ENCODE results near the gene BOD1L2.

The BOD1L2 gene

GRCh38 chr18:57146956-57147636 is at the start of gene BOD1L2:
Gene BOD1L2 (plus strand): TSS chr18:57147087. CDS start chr18:57147313, 226 bp downstream.
- Mint-ChIP-seq H3K4me3 (no peak within 1 kb of the TSS), H3K27me3 (ENCODE audit: low read depth) (peaks cover 31% of the 10 kb centered on the region), H3K4me1 (ENCODE audit: low read depth) (peaks cover 1% of the 10 kb centered on the region), H3K36me3 (ENCODE audit: low read depth) (no peaks in the 10 kb centered on the region), H3K27ac (no peak within 1 kb of the TSS), H3K9me3 (no peaks in the 10 kb centered on the region)
- no peak for DNase-seq (ENCODE audit: low spot score)

GRCh38 chr18:57107140-57107832 is 39.6 kb upstream of the BOD1L2 start:
- Mint-ChIP-seq H3K4me1 (ENCODE audit: low read depth) (peaks cover 4% of the 10 kb centered on the region), H3K36me3 (ENCODE audit: low read depth) (no peaks in the 10 kb centered on the region), H3K27me3 (ENCODE audit: low read depth) (peaks cover 2% of the 10 kb centered on the region), H3K9me3 (peaks cover 5% of the 10 kb centered on the region), H3K4me3 (no peak overlapping the region), H3K27ac (no peak overlapping the region)
- DNase-seq (ENCODE audit: low spot score) = no peak

GRCh38 chr18:57110290-57110689 is 36.6 kb upstream of the BOD1L2 start:
- peaks cover 4% of the 10 kb centered on the region for H3K4me1 Mint-ChIP-seq (ENCODE audit: low read depth)
- H3K27ac Mint-ChIP-seq = no peak overlapping the region
- no peaks in the 10 kb centered on the region for H3K9me3 Mint-ChIP-seq
- no peaks in the 10 kb centered on the region for H3K36me3 Mint-ChIP-seq (ENCODE audit: low read depth)
- no peaks in the 10 kb centered on the region for H3K27me3 Mint-ChIP-seq (ENCODE audit: low read depth)
- no peak overlapping the region for H3K4me3 Mint-ChIP-seq
- DNase-seq (ENCODE audit: low spot score) = no peak

DNA sequence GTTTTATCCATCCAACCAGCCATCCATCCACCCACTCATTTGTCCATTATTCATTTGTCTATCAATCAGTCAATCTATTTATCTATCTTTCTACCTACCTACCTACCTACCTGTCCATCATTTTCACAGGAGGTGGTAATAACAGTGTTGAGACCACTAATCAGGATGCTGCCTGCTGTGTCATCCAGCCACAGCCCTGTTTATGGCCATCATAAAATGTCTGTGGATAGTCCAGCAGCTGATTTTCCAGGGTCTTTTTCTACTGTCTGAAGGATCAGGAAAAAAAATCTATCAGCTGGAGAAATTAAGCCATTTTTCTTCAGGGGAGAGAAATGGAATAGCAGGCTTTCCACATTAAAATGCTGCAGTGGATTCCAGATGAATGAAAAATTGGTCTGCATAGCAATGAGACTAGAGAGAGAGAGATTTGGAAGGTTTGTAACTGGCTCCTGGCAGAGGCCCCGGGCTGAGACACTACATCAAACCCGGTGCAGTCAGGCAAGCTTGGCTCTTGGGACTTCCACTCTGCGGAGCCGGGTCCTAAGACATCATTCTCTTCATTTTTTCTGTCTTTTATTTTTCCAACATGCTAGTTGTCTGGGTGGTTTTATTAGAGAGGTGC is 33.0 kb upstream of the BOD1L2 start:
- Mint-ChIP-seq H3K9me3 (no peaks in the 10 kb centered on the region), H3K27me3 (ENCODE audit: low read depth) (peaks cover 4% of the 10 kb centered on the region), H3K4me3 (no peak overlapping the region), H3K36me3 (ENCODE audit: low read depth) (no peaks in the 10 kb centered on the region), H3K27ac (no peak overlapping the region), H3K4me1 (ENCODE audit: low read depth) (no peaks in the 10 kb centered on the region)
- DNase-seq (ENCODE audit: low spot score) = no peak

DNA sequence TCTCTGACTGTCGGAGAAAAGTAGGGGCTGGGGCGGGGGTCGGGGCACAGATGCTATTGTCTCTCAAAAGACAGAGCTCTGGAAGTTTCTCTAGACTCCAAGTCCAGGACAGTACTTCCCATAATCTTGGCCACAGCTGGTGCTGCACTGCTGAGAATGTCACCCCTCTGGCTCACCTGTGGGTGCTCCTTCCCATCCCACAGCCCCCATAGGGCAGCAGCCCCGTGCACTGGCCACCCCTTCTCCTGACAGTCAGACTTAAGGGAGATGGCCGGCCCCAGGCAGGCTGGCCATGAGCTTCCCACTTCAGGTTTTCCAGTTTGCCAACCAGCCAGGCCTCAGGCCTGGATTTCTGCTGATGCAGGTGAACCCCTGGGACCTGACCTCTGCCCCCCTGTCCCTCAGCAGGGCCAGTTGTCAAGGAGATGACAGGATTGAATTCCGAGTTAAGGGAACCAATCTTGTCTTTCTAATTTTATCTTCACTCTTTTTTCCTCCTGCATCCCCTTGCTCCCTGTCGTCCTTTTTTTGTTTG is 30.2 kb upstream of the BOD1L2 start:
- DNase-seq (ENCODE audit: low spot score) = no peak
- Mint-ChIP-seq H3K4me1 (ENCODE audit: low read depth) (no peaks in the 10 kb centered on the region), H3K27me3 (ENCODE audit: low read depth) (peaks cover 12% of the 10 kb centered on the region), H3K9me3 (no peaks in the 10 kb centered on the region), H3K36me3 (ENCODE audit: low read depth) (no peaks in the 10 kb centered on the region), H3K27ac (no peak overlapping the region), H3K4me3 (no peak overlapping the region)

GRCh38 chr18:57121542-57122112 is 25.3 kb upstream of the BOD1L2 start:
- no peak for DNase-seq (ENCODE audit: low spot score)
- Mint-ChIP-seq H3K27me3 (ENCODE audit: low read depth) (peaks cover 32% of the 10 kb centered on the region), H3K9me3 (no peaks in the 10 kb centered on the region), H3K4me1 (ENCODE audit: low read depth) (no peaks in the 10 kb centered on the region), H3K4me3 (no peak overlapping the region), H3K36me3 (ENCODE audit: low read depth) (no peaks in the 10 kb centered on the region), H3K27ac (no peak overlapping the region)

DNA sequence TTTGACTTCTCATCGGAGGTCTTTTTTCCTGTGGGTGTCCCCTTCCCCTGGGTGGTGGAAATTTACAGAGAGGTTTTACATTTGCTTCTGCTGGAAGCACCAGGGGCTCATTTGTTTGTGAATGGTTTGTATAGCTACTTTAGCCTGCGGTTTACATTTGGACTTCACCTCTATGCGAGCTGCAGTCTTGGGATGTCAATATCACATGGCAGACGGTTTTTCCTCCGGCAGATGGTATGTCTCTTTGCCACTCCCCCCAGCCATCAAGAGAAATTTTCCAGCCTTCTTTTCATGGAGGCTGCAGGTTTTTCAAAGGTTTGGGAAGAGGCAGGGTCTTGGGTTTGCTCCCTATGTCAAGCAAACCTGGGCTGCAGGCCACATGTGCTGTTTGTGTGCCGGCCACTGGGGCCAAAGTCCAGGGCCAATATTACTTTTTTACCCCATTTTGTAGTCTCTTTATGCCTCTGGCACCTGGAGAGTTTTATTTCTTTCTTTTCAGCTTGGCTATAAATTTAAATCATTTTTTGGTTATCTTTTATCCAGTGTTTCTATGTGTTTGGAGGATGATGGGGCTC is 23.9 kb upstream of the BOD1L2 start:
- Mint-ChIP-seq H3K9me3 (no peaks in the 10 kb centered on the region), H3K4me1 (ENCODE audit: low read depth) (no peaks in the 10 kb centered on the region), H3K36me3 (ENCODE audit: low read depth) (no peaks in the 10 kb centered on the region), H3K4me3 (no peak overlapping the region), H3K27ac (no peak overlapping the region), H3K27me3 (ENCODE audit: low read depth) (peaks cover 33% of the 10 kb centered on the region)
- DNase-seq (ENCODE audit: low spot score) = no peak

DNA sequence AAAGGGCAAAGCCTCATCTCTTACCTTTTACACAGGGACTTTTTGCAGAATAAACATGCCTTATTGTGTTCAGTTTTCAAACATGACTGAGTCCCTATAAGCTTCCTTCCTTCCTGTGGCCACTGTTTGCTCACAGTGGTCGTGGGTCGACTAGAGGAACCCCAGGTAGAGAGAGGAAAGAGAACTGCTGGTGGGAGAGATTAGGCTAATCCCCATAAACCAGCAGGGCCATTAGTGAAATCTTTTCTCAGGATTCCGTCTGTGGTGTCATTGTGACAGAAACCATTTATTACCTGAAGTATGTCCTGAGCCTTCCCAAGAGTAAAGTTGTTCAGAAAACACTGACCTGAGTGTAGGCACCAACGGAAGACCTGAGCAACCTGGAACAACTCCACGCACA is 21.3 kb upstream of the BOD1L2 start:
- Mint-ChIP-seq H3K27me3 (ENCODE audit: low read depth) (peaks cover 32% of the 10 kb centered on the region), H3K4me1 (ENCODE audit: low read depth) (no peaks in the 10 kb centered on the region), H3K4me3 (no peak overlapping the region), H3K27ac (no peak overlapping the region), H3K36me3 (ENCODE audit: low read depth) (no peaks in the 10 kb centered on the region), H3K9me3 (no peaks in the 10 kb centered on the region)
- DNase-seq (ENCODE audit: low spot score) = no peak

GRCh38 chr18:57128220-57128932 is 18.5 kb upstream of the BOD1L2 start:
- Mint-ChIP-seq H3K27ac (no peak overlapping the region), H3K27me3 (ENCODE audit: low read depth) (peaks cover 13% of the 10 kb centered on the region), H3K4me3 (no peak overlapping the region), H3K36me3 (ENCODE audit: low read depth) (no peaks in the 10 kb centered on the region), H3K4me1 (ENCODE audit: low read depth) (no peaks in the 10 kb centered on the region), H3K9me3 (no peaks in the 10 kb centered on the region)
- no peak for DNase-seq (ENCODE audit: low spot score)

DNA sequence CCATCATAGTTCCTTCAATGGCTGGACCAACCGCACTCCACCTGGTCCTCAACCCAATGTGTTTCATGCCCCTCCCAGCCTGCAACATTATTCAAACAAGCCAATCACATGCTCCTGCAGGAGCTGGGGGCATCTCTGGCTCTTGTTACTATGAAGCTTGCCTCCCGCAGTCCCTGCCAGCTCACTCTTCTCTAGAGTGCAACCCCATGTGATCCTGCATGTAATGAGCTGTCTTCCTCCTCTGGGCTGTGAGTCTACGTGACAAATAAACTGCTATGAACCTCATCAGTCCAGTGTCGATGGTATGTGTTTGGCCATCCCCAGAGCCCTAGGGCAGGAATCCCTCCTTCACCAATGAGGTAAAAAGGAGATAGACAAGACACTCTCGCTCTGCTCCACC is 15.8 kb upstream of the BOD1L2 start:
- H3K36me3 Mint-ChIP-seq (ENCODE audit: low read depth) = no peaks in the 10 kb centered on the region
- H3K27me3 Mint-ChIP-seq (ENCODE audit: low read depth) = peaks cover 8% of the 10 kb centered on the region
- no peak for DNase-seq (ENCODE audit: low spot score)
- no peak overlapping the region for H3K27ac Mint-ChIP-seq
- no peaks in the 10 kb centered on the region for H3K4me1 Mint-ChIP-seq (ENCODE audit: low read depth)
- H3K9me3 Mint-ChIP-seq = no peaks in the 10 kb centered on the region
- no peak overlapping the region for H3K4me3 Mint-ChIP-seq

DNA sequence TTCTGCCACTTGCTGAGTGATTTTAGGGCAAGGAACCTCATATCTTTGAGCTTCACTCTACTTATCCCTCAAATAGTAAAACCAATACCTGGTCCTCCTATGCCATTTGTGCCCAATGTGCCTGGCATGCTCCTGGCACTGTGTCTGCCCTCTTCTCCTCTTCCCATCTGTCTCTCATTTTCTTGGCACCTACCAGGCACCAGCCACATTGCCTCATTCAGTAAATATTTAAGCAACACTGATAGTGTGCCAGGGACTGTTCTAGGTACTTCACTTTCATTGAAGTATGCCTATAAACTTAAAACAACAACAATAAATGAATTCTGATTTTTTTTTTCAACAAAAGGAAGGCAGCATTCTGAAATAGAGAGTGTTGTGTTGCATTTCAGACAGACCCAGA is 15.1 kb upstream of the BOD1L2 start:
- no peaks in the 10 kb centered on the region for H3K36me3 Mint-ChIP-seq (ENCODE audit: low read depth)
- H3K4me3 Mint-ChIP-seq = no peak overlapping the region
- DNase-seq (ENCODE audit: low spot score) = no peak
- peaks cover 8% of the 10 kb centered on the region for H3K27me3 Mint-ChIP-seq (ENCODE audit: low read depth)
- H3K4me1 Mint-ChIP-seq (ENCODE audit: low read depth) = no peaks in the 10 kb centered on the region
- no peaks in the 10 kb centered on the region for H3K9me3 Mint-ChIP-seq
- no peak overlapping the region for H3K27ac Mint-ChIP-seq

DNA sequence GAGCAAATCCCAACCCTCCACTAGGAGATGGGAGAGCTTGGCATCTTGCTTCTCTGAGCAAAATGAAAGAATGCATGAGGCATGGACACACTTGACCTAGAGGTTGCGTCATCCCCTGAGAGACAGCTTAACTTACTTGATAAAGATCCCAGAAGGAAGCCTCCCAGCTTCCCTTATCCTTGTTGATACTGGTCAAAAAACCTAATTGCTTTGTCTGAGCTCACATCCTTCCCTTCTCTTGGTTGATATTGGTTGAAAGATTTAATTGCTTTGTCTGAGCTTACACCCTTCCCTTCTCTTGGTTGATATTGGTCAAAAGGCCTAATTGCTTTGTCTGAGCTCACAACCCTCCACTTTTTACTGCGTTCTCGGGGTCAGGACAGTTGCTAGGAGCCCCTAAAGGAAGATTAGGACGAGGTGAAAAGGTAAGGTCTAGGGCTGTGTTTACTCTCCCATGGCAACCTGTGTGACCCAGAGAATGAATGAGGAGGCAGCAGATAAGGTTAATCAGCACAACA is 12.2 kb upstream of the BOD1L2 start:
- H3K27ac Mint-ChIP-seq = no peak overlapping the region
- H3K4me1 Mint-ChIP-seq (ENCODE audit: low read depth) = no peaks in the 10 kb centered on the region
- H3K36me3 Mint-ChIP-seq (ENCODE audit: low read depth) = no peaks in the 10 kb centered on the region
- H3K9me3 Mint-ChIP-seq = no peaks in the 10 kb centered on the region
- no peak for DNase-seq (ENCODE audit: low spot score)
- peaks cover 3% of the 10 kb centered on the region for H3K27me3 Mint-ChIP-seq (ENCODE audit: low read depth)
- H3K4me3 Mint-ChIP-seq = no peak overlapping the region

GRCh38 chr18:57135699-57136098 is 11.2 kb upstream of the BOD1L2 start:
- Mint-ChIP-seq H3K9me3 (no peaks in the 10 kb centered on the region), H3K4me3 (no peak overlapping the region), H3K36me3 (ENCODE audit: low read depth) (no peaks in the 10 kb centered on the region), H3K4me1 (ENCODE audit: low read depth) (no peaks in the 10 kb centered on the region), H3K27ac (no peak overlapping the region), H3K27me3 (ENCODE audit: low read depth) (peaks cover 3% of the 10 kb centered on the region)
- DNase-seq (ENCODE audit: low spot score) = no peak

All from T-helper 2 cell treated with Interferon-gamma antibody and Interleukin-4, amounts not matched to agents 5 μg/mL and 100 μg/mL, for 36 hours (primary cell).